PC-3 (cell line): Measurements from ENCODE around the gene KLF11.

ENCODE experiments used
- EZH2phosphoT487 ChIP-seq: fragments of 300-600 bp; sonication (generic); IDR thresholded peaks from 2 replicates; pipeline ENCODE4 v1.6.1; 2018; ENCODE audit warnings: mild to moderate bottlenecking, antibody characterized with exemption, low read length, borderline replicate concordance
- TF ChIP-seq, protein P1 (sequence below): fragments of 300-600 bp; sonication (generic); conservative IDR thresholded peaks from 2 replicates; pipeline ENCODE4 v1.5.1; 2017; ENCODE audit warnings: antibody characterized with exemption, low read depth, mild to moderate bottlenecking, low read length

DNA sequence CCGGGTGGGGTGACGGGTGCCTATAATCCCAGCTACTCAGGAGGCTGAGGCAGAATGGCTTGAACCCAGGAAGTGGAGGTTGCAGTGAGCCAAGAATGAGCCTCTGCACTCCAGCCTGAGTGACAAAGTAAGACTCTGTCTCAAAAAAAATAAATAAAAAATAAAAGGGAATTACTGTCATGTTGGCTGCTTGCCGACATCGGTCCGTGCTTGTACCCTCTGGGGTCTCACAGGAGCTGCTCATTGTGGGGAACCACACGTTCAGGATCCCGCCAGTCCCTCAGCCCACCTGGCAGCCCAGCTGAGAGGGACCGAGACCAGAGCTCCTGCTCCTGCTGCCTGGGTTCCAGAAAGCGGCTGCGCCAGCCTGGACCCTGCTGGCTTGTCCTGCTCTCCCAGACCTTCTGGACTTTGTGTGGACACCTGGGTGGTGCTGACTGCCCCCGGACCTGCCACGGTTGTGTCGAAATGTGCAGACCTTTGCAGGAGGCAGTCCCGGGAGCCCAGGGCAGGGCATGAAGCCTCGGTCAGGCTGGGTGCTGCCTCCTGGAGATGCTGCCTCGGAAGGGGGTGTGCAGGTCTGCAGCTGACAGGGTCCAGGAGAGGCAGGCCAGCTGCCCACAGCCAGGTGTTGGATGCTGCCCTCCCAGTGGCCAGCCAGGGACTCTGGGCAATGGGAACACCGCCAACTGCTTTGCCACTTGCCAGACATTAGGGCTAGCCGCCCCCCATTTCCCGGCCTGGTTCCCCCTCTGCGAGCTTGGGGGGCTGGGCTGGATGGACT is 16.4 kb downstream of the KLF11 start:
- TF ChIP-seq, protein P1, sequence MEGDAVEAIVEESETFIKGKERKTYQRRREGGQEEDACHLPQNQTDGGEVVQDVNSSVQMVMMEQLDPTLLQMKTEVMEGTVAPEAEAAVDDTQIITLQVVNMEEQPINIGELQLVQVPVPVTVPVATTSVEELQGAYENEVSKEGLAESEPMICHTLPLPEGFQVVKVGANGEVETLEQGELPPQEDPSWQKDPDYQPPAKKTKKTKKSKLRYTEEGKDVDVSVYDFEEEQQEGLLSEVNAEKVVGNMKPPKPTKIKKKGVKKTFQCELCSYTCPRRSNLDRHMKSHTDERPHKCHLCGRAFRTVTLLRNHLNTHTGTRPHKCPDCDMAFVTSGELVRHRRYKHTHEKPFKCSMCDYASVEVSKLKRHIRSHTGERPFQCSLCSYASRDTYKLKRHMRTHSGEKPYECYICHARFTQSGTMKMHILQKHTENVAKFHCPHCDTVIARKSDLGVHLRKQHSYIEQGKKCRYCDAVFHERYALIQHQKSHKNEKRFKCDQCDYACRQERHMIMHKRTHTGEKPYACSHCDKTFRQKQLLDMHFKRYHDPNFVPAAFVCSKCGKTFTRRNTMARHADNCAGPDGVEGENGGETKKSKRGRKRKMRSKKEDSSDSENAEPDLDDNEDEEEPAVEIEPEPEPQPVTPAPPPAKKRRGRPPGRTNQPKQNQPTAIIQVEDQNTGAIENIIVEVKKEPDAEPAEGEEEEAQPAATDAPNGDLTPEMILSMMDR: no peak
- no peak for TF ChIP-seq EZH2phosphoT487
